ENCODE results near the gene BCL7B.
"Not testable (repeated sequence)": the region's sequence is repeated elsewhere in the genome, so short reads cannot be mapped to it uniquely, and the experiment has no call there.

The BCL7B gene

GRCh38 chr7:73557397-73558257 lies at the start of gene BCL7B:
TSS of gene BCL7B (minus strand) at chr7:73557690. CDS start at chr7:73557578, 112 bp downstream.
- peak; percentile 62 for DNase-seq (ENCODE audit: low read depth)

- DNase-seq (ENCODE audit: low read depth) = no peak
Observed at GRCh38 chr7:73605601-73606220, 48.2 kb upstream of the BCL7B start.

DNA sequence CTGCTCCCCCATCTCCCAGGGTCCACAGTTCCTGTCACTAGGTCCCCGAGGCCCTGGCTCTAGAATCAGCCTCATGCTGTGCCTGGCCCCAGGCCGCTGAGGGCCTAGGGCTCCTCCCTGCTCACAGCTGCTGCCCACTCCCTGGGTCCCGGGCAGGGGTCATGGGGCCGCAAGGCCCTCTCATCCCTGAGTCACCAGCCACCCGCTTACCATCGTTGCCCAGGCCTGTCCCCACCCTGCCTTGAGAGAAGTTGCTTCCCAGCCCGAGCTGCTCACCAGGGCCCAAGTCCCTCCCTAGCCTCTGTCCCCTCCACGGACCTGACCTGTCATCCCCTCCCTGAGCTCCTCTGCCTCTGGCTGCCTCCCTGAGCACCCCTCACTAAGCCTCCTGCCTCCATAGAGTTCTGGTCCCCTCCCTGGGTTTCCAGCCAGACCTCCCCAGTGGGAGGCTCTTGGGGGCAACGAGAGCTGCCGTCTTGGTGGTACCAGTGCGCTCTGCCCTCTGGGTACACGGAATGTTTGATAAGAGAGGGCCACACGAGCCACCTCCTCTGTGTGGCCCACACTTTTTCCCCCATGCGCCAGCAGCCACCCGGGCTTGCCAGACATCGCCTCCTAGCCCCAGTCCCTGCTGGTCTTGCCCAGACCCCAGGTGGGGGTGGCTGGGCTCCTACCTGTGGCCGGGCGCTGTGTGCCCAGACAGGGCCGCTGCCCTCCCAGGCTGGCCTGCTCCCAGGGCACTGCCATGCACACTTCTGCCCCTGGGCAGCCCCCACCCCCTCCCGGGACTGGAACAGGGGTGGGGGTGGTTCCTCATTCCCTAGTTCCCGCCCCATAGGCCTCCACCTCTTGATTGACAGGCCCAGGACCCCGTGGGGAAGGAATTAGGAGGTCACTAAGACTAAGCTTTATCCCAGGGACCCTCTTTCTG lies 45.5 kb upstream of the BCL7B start:
- DNase-seq (ENCODE audit: low read depth) = no peak

GRCh38 chr7:73599916-73600315 lies 42.4 kb upstream of the BCL7B start:
- no peak for DNase-seq (ENCODE audit: low read depth)

DNA sequence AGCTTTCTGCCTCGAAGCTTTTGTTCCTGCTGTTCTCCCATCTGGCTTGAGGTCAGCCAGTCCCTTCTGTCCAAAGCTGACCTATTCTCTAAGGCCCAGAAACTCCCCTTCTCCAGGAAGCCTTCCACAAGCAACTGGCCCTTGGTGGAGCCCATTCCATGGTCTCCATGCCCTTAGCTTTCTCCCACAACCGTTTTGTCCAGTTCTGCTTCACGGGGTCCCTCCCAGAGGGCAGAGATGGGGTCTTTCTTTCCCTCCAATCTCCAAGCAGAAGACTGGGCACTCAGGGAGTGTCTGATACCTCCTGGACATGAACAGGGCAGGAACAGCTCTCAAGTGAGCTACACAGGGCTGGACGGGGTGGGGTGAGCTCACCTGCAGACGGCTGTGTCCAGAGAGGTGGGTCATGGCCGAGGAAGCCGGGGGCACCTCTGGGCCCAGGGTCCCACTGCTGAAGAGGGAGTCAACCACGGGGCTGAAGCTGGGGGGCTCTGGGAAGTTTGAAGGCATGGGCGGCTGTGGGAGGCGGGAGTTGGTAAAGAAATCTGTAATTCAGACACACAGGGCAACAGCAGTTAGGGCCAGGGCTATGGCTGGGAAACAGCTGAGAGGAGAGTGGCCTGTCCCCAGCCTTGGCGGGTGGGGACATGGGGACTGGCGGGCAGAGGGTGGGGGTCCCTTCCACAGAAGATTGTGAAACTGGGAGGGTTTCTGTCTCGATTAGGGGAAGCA lies 41.8 kb upstream of the BCL7B start:
- no peak for DNase-seq (ENCODE audit: low read depth)

DNA sequence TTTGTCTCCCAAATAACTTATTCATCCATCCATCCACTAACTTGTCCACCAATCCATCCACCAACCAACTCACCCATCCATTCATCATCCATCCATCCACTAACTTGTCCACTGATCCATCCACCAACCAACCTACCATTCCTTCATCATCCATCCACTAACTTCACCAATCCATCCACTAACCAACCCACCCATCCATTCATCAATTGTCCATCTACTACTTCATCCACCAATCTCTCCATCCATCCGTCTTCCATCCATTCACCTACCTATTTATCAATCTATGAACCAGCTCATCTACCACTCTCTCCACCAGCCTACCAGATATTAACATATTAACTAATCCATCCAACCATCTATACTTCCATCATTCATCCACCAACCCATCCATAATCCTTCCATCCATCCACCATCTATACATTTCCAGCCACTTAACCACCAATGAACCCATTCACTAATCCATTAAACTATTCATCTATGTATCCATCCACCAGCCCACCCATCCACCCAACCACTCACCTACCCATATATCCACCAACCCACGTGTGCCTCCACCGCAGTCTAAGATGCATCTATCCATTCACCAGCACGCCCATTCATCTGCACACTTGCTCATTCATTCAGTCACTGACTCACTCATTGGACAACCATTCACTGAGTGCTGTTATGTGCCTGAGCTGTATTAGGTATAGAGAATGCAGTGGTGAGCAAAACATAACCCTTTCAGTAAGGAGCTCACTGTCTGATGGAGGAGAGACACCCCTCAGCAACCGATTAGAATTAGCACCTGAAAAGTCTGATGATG lies 40.7 kb upstream of the BCL7B start:
- DNase-seq (ENCODE audit: low read depth) = no peak

DNA sequence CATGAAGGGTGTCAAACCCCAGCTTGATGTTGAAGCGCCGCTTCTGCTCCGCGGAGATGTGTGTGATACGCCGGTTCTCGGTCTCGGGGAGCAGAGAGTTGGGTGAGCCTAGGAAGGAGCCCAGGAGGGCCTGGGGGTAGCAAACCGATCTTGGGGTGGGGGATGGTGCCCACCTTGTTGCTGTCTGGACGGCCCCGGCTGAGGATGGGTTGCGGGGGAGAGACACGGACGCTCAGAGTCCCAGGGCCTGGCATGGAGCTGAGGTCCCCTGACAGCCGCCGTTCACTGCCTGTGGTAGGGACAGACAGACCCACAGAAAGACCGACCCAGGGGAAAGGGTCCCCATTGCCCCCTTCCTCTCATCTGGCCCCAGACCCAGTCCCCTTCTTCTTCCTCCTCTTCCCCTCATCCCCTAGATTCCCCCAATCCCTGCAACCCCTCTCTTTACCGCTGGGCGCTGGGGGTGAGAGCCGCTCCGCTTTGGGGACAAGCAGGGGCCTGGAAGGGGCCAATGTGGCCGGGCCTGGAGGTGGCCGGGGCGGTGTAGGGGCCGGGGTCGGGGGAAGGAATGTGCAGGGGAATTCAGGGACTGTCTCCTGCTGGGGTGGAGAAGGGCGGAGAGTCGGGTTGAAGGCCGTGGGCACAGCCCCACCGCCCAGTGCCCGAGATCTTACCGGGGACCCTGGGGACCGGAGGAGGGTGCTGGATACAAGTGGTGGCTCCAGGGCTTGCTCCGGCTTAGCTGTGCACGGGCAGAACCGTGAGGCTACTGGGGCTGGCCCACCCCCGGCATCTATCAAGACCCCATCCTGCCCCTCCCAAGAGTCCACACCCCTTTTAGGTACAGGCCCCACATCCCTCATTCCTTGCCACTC lies 38.9 kb upstream of the BCL7B start:
- no peak for DNase-seq (ENCODE audit: low read depth)

GRCh38 chr7:73595358-73595757 lies 37.9 kb upstream of the BCL7B start:
- DNase-seq (ENCODE audit: low read depth) = no peak

GRCh38 chr7:73593207-73594045 lies 35.9 kb upstream of the BCL7B start:
- no peak for DNase-seq (ENCODE audit: low read depth)

DNA sequence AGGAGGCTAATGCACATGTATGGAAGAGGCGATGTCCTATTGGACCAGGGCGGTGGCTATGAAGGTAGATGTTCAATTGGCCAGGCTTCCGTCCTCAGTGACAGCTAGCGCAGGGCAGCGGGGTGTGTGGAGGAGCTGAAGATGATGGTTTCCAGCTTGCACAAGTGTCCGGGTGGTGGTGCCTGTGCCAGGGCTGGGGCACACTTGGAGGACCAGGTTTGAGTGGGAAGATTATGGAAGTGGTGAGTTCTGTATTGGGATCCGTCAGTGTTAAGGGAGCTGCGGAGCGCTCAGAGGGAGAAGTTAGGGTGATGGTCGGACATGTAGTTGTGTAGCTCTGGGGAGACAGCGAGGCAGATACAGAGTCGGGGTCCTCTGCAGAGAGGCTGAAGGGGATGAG lies 29.4 kb upstream of the BCL7B start:
- DNase-seq (ENCODE audit: low read depth) = no peak

DNA sequence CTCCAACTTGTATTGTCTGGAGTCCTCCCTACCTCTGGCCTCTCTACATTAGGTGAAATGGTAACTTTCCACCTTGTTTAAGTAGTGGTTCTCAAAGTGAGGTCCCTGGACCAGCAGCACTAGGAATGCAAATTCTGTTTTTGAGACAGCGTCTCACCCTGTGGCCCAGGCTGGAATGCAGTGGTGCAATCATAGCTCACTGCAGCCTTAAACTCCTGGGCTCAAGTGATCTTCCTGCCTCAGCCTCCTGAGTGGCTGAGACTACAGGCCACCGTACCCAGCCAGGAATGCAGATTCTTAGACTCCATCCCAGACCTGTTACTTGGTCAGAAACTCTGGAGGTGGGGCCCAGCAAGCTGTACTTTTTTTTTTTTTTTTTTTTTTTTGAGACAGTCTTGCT lies 27.7 kb upstream of the BCL7B start:
- no peak for DNase-seq (ENCODE audit: low read depth)

DNA sequence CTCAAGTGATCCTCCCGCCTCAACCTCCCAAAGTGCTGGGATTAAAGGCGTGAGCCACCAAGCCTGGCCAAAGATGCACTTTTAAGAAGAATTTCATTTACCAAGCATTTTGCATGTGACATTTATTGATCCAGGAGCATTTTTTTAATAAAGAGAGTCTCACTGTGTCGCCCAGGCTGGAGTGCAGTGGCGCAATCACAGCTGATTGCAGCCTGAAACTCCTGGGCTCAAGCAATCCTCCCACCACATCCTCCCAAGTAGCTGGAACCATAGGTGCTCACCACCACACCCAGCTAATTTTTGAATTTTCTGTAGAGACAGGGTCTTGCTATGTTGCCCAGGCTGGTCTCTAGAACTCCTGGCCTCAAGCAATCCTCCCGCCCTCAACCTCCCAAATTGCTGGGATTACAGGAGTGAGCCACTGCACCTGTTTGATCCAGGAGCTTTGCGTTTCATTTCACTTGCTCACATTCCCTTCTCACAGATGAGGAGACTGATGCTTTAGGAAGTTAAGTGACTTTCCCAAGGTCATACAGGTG lies 25.2 kb upstream of the BCL7B start:
- no peak for DNase-seq (ENCODE audit: low read depth)

GRCh38 chr7:73581006-73581405 lies 23.5 kb upstream of the BCL7B start:
- DNase-seq (ENCODE audit: low read depth) = not testable (repeated sequence)

DNA sequence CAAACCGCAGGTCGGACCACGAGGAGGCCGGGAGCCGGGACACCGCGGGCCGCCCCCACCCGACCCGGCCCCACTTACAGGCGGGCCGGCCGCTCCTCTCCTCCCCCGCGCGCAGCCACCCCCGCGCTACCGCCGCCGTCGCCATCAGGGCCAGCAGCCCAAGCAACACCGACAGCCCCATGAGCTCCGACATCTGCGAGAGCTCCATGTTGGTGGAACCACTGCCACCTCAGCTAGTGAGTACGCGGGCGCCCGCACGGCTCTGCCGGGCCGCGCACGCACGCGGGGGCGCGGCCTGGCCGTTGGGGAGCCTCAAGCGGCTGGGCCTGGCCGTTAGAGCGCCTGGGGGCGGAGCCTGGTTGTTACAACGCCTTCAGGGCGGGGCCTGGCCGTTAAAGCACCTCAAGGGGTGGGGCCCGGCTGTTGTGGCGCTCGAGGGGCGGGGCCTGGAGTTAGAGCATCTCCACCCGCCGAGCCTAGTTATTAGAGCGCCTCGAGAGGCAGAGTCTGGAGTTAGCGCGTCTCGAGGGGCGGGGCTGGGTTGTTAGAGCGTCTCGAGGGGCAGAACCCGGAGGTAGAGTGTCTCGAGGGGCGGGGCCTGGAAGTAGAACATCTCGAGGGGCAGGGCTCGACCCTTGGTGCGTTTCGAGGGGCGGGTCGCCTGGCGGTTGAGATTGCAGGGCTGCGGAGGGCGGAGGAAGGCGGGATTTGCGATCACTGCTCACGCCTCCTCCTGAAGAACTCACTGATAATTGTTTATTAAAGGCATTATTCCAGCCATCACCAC lies 21.0 kb upstream of the BCL7B start, which contains the start of gene TBL2:
TSS of gene TBL2 (minus strand) at position 238 of the 787 bp plus-strand sequence. CDS start at position 208, 30 bp downstream.
- peak; percentile 91 for DNase-seq (ENCODE audit: low read depth)

DNA sequence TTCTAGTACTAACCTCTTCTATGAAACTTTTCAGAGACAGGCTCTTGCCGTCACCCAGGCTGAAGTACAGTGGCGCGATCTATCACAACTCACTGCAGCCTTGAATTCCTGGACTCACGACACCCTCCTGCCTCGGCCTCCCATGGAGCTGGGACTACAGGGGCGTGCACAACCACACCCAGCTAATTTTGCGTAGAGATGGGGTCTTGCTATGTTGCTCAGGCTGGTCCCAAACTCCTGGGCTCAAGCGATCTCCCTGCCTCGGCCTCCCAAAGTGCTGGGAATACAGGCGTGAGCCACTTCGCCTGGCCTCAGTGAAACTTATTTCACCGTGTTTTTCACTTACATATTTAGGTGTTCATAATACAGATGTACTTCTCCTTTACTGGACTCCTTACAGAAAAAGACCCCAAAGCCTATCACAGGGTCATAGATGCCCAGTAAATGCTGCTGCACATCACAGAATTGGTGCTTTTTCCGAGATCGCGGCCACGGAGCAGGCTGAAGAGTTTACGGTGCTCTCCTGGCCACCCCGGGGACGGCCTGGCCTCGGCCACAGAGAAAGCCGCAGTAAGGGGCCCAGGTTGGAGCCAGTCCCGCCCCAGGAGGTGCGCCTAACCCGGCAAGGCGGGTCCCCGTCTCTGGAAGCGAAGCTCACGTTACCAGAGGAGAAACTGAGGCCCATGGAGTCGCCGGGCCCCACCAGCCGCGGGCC lies 20.3 kb upstream of the BCL7B start:
- no peak for DNase-seq (ENCODE audit: low read depth)

GRCh38 chr7:73573791-73574190 lies 16.3 kb upstream of the BCL7B start:
- DNase-seq (ENCODE audit: low read depth) = no peak

GRCh38 chr7:73573276-73573675 lies 15.8 kb upstream of the BCL7B start:
- DNase-seq (ENCODE audit: low read depth) = no peak

All from stimulated activated CD8-positive, alpha-beta memory T cell treated with anti-CD3 and anti-CD28 coated beads, Interleukin-15, amount 100 ng/mL, for 24 hours (primary cell).